HG02970 (cell line): ENCODE measurements around the gene TCF20.

Source experiments
- ATAC-seq: cut with Tn5 transposase; IDR thresholded peaks from one replicate; pipeline ENCODE4 v1.9.1; 2021; ENCODE audit warnings: mild to moderate bottlenecking, moderate library complexity, moderate number of reproducible peaks; ENCODE audit not compliant: unreplicated experiment, low FRiP score

The TCF20 gene

DNA sequence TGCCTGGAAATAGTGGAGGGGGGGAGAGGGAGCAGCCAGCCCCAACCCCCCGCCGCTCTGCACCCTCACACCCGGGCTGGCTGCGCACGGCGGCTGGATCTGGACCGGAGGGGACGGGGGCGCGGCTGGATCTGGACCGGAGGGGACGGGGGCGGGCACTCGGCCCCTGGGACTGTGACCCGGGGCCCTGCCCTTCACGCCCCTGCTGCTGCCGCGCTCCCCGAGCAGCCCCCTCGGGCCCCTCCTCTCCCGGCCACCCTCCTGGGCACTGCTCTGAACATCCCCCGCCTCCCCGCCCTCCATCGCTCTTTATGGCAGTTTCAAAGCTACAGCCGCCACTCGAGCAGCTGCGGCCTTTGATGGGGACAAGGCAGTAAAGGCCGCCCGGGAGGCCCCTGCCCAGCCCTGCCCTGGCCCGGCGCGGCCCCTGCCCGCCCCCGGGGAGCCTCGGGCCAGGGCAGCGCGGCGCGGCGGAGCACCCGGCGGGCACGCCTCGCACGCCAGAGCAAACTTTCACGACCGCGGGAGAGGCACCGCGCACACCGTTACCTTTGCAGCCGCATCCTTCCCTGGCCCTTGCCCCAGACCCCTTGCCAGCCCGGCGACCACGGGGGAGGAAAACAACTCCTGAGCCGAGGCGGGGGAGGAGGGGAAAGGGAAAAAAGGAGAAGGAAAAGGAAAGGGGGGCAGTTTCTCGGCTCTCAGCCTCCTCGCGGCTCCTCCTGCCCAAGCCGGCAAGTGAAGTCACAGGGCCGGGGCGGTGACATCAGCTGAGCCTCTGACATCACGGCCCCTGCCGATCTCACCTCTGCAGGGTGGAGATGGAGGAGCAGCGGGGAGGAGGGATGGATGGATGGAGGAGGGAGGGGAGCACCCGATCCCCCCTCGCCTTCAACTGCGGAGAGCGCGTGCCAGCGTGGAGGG lies 13.1 kb upstream of the TCF20 start:
- no peak for ATAC-seq

DNA sequence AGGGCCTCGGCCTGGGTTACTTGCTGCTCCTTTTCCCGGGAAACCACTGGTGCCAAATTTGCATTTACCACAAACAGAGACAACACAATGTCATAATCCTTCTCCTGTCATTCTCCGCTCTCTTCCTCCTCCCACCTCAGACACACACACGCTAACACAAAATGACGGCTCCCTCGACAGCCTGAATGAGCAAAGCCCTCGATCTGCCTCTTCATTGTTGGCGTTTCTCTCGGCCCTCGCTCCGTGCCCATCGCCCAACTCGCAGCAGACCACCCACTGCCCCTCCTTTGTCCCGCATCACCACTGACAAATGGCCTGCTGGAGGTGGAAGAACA lies 12.5 kb upstream of the TCF20 start:
- ATAC-seq: no peak

DNA sequence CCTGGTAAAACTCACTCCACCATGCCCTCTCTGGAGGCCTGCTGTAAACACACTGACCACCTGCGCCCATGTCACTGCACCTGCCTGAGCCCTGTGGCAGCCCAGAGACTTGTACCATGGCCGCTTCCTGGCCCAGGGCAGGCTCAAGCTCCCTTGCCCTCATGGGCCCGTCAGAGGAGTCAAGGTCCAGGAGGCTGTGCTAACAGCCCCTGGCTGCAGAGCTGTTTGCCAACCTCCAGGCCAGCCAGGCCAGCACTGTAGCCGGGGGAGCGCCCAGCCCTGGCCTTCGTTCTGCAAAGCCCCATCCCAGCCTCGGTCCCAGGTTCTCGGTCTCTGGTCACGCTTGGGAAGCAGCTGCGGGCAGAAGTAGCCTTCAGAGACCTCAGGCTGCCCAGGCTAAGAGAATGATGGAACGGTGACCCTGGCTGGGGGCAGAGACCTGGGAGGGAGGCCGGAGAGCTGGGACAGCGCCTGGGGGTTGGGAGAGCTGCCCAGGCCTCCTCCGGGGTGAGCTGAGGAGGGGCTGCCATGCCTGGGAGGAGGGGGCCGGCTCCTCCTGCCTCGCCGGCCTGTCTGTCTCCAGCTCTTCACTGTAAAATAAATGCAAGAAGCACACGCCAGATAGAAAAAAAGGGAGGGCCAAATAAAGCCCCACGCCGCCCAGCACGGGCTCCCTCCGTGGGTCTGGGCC lies 11.9 kb upstream of the TCF20 start:
- no peak for ATAC-seq

DNA sequence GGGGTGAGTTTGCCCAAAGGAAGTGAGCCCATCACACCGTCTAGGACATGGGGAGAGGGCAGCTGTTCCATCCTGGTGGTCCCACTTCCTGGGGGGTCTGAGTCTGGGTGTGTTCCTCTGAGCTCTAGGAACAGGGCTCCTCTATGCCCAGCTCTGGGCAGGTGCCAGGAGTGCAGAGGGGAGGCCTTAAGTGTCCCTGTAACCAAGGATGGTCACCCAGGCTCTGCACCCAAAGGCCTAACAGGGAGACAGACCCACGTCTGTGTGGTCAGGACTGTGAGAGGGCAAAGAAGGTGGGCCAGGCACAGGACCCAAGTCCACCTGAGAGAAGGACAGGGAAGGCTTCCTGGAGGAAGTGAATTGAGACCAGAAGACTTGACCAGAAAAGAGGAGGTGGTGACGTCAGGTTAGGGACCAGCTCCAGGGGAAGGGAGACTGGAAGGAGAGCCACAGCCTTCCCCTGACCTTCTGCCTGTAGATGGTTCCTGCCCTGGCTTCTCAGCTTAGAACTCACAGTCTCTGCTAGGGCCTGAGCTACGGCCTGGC lies 11.3 kb upstream of the TCF20 start:
- ATAC-seq: no peak

DNA sequence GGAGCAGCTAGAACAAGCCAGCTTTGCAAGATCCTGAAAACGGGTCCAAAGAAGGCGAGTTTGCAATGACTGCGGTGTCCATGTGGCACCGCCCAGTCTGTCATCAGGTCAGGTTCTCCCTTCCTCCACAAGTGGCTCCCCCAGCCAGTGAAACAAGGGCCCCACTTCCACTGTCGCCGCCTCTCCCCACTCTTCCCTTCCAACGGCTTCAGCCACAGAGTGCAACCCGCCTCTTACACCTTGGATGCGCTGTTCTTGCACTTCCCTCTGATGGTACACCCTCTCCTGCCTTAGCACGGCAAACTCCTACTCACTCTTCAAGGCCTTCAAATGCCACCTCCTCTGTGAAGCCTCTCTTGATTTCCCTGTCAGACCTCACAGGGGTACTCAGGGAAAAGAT lies 10.8 kb upstream of the TCF20 start:
- no peak for ATAC-seq

DNA sequence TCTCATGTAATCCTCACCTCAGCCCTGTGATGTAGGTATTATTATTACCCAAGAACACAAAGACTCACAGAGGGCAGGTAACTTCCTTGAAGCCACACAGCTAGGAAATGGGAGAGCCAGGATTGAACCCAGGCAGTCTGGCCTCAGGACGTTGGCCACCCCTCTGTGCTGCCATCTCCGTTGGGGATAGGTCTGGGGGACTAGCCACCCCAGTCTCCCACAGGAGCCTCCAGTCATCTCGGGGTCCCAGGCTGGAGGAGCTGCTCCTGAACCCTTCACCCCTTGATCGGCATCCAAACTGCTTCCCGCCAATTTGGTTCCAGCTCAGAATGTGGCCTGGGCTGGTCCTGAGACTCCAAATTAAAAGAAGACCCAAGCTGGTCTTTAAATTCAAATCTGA lies 10.4 kb upstream of the TCF20 start:
- no peak for ATAC-seq

DNA sequence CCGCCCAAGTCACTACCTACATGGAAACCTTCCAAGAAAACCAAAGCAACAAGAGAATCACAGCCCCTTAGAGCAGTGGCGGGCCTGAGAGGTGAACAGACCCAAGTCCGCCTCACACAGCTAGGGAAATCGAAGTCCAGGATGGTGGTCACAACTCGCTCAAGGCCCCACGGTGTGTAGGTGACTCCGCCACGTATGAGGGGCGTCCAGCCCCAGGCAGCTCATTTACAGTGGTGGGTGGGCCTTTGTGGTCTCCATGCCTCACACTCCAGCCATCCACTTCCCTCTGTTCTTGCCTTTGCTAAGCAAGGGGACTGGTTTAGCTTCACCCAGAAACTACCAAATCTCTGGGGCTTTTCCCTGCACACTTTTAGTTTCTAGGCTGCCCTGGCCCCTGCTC lies 9.7 kb upstream of the TCF20 start:
- ATAC-seq: no peak

DNA sequence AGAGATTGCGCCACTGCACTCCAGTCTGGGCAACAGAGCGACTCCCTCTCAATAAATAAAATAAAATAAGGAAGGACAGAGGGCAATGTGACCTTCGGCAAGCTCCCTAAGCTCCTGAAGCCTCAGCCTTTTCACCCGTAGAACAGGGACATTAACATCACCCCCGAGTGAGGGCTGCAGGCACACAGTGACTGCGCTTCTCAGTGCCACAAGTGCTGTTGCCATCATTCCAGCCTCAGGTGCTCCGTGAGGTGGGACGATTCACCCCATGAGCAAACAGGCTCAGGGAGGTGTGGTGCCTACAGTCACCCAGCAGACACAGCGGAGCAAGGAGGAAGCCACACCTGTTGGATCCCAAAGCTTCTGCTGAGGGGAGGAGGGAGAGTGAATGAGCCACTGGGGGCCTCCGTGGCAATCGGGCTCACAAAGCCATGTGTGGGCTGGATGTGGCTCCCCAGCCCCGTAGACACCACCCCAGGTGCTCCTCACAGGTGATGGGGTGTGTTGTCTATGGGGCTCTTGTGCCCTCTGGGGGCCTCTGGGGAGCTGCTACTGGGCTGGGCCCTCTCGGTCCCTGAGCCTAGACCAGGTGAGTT lies 9.1 kb upstream of the TCF20 start:
- no peak for ATAC-seq

DNA sequence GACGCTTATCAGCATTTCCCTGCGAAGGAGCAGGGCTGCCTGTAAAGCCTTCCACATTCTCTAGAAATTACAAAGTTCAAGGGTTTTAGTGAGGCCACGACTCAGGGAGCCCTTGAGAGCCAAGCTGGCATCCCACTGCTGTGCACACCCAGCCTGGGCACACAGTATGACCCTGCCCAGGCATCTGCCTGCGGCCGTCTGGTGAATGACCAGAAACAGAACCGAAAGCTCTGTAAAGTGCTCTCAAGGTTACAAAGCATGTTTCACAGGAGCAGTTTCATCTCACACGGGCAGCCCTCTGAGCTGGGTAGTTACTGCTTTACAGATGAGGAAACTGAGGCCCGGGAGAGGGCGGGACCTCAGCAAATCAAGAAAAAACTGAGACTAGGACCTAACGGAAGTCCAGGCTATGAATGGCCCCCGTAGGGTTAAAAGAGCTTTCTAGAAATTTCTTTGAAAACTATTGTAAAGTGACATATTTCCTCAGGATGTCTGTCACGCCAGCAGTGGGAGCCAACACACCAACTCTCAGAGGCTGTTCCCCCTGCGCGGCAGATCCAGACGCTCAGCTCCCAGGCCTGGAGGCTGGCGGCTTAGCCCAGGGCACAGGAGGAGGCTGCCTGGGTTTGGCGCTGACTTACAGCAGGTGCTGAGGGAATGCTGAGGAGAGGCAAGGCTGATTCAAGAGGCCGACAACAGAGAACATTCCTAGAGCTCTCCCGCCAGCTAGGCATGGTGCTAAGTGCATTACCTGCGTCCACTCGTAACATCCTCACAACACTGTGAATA lies 7.7 kb upstream of the TCF20 start:
- no peak for ATAC-seq

DNA sequence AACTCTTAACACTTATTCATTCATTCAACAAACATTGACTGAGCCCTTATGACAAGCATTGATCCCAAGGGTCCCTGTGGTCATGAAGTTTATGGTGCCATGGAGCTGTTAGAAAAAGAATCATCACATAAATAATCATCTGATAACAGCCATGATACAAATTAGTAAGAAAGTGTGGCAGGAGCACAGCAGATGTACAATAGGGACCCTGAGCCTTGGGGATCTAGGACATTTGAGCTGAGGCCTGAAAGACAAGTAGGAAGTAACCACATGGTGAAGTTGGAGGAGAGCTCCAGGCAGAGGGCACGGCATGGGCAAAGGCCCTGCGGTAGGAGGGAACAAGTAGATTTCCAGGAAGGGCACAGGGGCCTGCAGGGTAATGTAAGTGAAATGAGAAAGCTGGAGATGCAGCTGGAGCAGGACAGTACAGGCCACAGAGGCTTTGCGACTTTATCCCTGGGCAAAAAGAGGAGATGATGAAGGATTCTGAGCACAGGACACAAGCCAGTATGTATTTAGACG lies 6.8 kb upstream of the TCF20 start:
- ATAC-seq: no peak

DNA sequence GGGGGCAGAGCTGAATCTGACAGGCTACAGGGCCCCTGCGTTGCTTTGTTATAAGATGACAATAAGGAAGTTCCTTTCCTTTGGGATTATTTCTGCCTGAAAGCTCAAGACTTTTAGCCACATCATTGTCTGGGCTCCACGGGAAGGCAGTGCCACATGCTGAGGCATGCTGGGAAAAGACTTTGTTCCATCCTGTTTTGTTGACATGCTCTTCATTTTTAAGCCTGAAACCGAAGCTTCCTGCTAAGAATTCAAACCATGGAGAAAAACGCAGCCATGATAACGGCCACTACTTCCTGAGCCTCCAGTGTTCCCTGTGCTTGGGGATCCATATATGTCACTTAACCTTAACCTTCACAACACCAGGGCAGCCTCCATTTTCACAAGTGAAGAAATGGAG lies 5.5 kb upstream of the TCF20 start:
- ATAC-seq: no peak

DNA sequence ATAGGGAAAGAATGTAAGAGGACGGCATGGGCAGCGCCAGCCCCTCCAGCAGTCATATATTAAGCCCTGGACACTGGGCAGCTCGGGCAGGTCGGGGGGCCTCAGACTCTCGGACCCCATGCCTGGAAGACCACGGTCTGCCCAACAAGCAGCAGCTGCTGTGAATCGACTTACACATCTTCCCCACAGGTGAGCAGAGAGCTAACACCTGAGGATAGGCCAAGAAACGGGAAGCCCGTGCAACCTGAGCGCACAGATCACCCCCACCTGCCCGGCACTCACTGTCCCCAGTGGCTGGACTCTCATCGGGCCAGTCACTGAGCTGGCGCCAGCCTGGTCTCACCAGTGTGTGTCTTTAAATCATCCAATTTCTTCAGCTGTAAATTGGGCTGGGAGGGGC lies 4.7 kb upstream of the TCF20 start:
- ATAC-seq: no peak

DNA sequence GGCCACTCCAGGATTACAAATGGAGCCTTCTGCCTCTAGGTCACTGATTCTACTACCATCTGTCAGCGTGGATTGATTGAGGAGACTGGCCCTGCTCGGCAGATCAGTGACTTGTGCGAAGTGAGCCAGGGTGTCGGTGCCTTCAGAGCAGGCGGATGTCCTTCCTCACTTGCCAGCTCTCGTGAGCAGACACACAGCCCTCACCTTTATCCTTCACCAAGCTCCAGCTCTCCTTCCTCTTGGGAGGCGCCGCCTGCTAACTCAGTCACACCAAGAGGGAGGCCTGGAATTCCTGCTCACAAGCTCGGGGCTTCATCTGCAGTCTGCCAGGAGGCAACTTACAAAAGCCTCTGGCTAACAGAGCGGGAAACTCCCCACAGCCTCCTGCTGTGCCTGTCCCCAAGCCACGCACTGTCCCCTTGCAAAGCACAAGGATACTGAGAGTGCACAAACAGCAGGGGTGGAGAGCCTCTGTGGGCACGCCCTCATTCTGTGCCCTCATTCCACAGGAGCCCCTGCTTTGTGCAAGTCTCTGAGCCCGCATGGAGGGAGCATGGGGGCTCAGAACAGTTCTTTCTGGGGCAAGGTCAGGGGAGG lies 3.5 kb upstream of the TCF20 start:
- no peak for ATAC-seq

DNA sequence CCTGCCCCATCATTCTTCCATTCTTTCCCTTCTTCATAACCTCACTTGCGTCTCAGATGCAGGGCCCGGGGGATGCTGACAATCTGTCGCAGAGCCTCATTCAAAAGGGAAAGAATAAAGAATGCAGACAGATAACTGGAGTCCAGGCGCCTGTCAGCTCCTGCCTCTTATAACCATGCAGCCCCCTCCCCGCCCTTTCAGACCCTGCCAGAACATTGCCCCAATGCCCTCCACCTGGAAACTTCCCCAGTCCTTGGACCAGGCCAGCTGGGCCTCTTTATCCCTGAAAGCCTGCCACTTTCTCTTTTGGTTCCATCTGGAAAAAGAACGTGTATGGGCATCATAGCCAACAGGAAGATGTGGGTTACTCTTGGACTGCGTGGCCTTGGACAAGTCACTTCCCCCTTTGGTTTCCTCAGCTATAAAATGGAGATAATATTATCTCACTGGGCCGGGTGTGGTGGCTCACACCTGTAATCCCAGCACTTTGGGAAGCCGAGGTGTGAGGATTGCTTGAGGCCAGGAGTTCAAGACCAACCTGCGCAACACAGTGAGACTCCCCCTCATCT lies 2.1 kb upstream of the TCF20 start:
- no peak for ATAC-seq

DNA sequence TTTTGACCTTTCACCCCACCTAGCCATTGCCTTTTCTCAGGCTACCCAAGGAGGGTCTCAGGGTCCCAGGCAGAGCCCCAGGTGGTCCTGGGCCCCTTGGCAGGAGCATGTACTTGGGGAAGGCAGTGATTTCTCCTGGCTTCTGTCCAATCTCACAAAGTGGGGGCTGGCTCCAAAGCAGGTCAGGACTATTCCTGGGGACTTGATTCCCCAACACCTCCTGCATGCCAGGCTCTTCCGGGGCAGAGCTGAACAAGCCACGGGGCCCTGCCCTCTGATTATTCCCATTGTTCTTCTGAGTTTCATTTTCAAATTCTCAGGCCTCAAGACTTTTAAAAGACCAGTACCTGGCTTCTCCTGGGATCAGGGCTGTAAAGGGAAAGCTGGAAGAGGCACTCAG lies 1.5 kb upstream of the TCF20 start:
- no peak for ATAC-seq

DNA sequence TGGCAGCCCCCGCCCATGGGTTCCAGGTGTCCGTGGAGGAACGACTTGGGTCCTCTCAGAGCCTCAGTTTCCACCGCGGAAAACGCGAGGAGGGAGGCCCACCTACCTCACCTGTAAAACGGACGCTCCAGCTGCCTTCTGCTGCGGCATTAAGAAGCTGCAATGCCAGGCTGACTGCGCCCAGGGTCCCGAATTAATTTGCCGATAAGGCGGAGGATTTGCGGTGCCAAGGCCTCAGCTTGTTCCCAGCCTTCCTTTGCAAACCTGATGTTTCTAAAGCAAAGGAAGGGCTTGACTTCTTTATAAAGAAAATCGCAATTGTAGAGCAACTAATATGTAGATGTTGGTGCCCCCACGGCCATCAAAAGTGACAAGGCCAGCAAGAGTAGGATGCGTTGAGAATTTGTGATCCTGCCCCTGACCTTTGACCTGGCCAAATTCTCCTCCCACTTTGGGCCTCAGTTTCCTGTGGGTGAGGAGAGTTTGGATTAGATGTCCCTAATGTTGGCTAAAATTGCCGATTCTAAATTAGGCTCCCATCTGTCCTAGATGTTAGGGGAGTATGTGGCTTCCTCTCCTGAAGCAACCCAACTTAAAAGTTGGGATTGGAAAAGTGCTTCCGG lies 849 bp upstream of the TCF20 start:
- no peak for ATAC-seq

DNA sequence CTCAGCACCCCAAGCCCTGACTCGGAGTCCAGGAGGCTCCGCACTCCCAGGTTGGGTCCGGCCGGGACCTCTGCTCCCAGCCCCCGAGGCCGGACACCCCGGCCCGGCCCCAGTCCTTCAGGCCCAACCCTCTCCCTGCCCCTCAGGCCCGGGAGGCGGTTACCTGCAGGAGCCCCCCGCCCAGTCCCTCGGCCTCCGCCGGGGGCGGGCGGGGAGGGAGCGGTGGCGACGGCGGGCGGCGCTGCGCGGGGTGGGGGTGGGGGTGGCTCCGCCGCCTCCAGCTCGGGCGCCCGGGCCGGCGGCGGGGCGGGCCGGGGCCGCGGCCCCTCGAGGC lies 310 bp downstream of the TCF20 start:
- peak; percentile 39 for ATAC-seq

DNA sequence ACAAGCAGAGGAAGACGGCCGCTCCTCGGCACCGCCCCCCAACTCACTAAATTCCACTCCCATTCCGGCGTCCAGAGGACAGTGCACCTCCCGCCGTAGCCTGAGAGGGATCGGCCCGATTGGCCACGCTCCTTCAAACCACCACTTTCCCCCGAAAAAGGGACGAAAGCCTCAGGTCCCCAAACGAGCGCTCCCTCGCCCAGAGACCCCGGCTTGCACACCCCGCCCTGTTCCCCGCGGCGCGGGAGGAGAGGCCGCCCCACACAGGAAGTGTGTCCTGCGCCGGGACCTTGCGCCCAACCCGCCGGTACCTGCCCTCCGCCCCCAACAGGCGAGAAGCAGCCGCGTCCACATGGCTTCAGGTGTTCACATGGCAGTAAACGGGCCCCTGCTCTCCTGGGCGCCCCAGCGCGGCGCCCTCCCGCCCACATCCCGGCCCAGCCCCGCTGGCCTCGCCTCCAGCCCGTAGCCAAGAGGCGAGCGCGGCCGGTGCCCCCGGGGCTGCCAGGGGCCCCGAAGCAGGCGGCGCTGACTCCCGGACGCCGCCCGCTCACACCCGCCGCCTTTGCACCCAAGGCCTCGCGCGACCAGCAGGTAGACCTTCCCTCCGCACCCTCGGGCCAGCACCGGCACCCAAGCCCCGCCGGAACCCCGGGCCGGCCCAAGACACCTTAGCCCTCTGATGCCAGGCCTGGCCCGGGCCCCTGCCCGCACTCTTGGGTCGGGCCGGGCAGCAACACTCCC lies 849 bp downstream of the TCF20 start:
- ATAC-seq: peak; percentile 50
